Hepatocyte (in vitro differentiated cells): ENCODE measurements around the gene DDX1.

Experiments used
- EZH2 ChIP-seq: fragments of 200-600 bp; sonication (generic); IDR thresholded peaks from 2 replicates; pipeline ENCODE4 v1.6.1; 2016; ENCODE audit warnings: antibody characterized with exemption, mild to moderate bottlenecking, borderline replicate concordance
- EZH2phosphoT487 ChIP-seq: fragments of 200-600 bp; sonication (generic); IDR thresholded peaks from one replicate; pipeline ENCODE4 v1.6.1; 2018; ENCODE audit warnings: antibody characterized with exemption, mild to moderate bottlenecking, low read depth, moderate library complexity; ENCODE audit not compliant: unreplicated experiment, severe bottlenecking
- TF ChIP-seq, protein P1 (sequence below): fragments of 200-600 bp; sonication (generic); IDR thresholded peaks from 2 replicates; pipeline ENCODE4 v1.5.1; 2016; ENCODE audit warnings: antibody characterized with exemption, mild to moderate bottlenecking; ENCODE audit not compliant: poor library complexity

GRCh38 chr2:15678909-15679308 lies 87.2 kb downstream of the DDX1 start:
- no peak for TF ChIP-seq EZH2
- TF ChIP-seq, protein P1, sequence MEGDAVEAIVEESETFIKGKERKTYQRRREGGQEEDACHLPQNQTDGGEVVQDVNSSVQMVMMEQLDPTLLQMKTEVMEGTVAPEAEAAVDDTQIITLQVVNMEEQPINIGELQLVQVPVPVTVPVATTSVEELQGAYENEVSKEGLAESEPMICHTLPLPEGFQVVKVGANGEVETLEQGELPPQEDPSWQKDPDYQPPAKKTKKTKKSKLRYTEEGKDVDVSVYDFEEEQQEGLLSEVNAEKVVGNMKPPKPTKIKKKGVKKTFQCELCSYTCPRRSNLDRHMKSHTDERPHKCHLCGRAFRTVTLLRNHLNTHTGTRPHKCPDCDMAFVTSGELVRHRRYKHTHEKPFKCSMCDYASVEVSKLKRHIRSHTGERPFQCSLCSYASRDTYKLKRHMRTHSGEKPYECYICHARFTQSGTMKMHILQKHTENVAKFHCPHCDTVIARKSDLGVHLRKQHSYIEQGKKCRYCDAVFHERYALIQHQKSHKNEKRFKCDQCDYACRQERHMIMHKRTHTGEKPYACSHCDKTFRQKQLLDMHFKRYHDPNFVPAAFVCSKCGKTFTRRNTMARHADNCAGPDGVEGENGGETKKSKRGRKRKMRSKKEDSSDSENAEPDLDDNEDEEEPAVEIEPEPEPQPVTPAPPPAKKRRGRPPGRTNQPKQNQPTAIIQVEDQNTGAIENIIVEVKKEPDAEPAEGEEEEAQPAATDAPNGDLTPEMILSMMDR: no peak
- no peak for TF ChIP-seq EZH2phosphoT487
